Measurements from ENCODE around the gene ZNF521.

The ZNF521 gene

GRCh38 chr18:25113566-25113965 lies 238.4 kb downstream of the ZNF521 start:
- DNase-seq, result no peak

- DNase-seq, result no peak
These were observed 239.0 kb downstream of the ZNF521 start for GRCh38 chr18:25112821-25113434.

GRCh38 chr18:25111377-25112288 lies 240.3 kb downstream of the ZNF521 start:
- no peak for DNase-seq

GRCh38 chr18:25109484-25109883 lies 242.5 kb downstream of the ZNF521 start:
- DNase-seq, result no peak

- DNase-seq, result no peak
These were observed 248.4 kb downstream of the ZNF521 start for GRCh38 chr18:25103468-25104155.

GRCh38 chr18:25102662-25103061 lies 249.3 kb downstream of the ZNF521 start:
- DNase-seq, result no peak

GRCh38 chr18:25100418-25100817 lies 251.5 kb downstream of the ZNF521 start:
- DNase-seq, result no peak

GRCh38 chr18:25099895-25100294 lies 252.1 kb downstream of the ZNF521 start:
- no peak for DNase-seq

- no peak for DNase-seq
These were observed 254.4 kb downstream of the ZNF521 start for GRCh38 chr18:25097569-25098056.

GRCh38 chr18:25097057-25097456 lies 254.9 kb downstream of the ZNF521 start:
- no peak for DNase-seq

- DNase-seq, result no peak
These were observed 258.8 kb downstream of the ZNF521 start for GRCh38 chr18:25093141-25093540.

GRCh38 chr18:25089470-25089869 lies 262.5 kb downstream of the ZNF521 start:
- DNase-seq, result no peak

GRCh38 chr18:25086876-25087275 lies 265.1 kb downstream of the ZNF521 start:
- no peak for DNase-seq

GRCh38 chr18:25081001-25081400 lies 271.0 kb downstream of the ZNF521 start:
- DNase-seq, result no peak

GRCh38 chr18:25080211-25080610 lies 271.8 kb downstream of the ZNF521 start:
- no peak for DNase-seq

GRCh38 chr18:25077944-25078723 lies 273.8 kb downstream of the ZNF521 start:
- DNase-seq, result no peak

- DNase-seq, result no peak
These were observed 274.7 kb downstream of the ZNF521 start for GRCh38 chr18:25077038-25077943.

- DNase-seq, result no peak
These were observed 276.2 kb downstream of the ZNF521 start for GRCh38 chr18:25075783-25076182.

- no peak for DNase-seq
These were observed 276.6 kb downstream of the ZNF521 start for GRCh38 chr18:25075331-25075730.

- no peak for DNase-seq
These were observed 277.0 kb downstream of the ZNF521 start for GRCh38 chr18:25074925-25075324.

- DNase-seq, result no peak
These were observed 279.8 kb downstream of the ZNF521 start for GRCh38 chr18:25072205-25072604.
